A549 (cell line): ENCODE measurements around the gene HNF1A. TPM values are rescaled to one million over a fixed set of nuclear protein-coding genes. Genes with fewer than 3 reads are reported as not detected.
"Not testable (repeated sequence)": the region's sequence is repeated elsewhere in the genome, so short reads cannot be mapped to it uniquely, and the experiment has no call there.

Source experiments
- ATAC-seq, 2 experiments: fragments of 200-7000 bp in 1 of 2; fragments of >200 bp in 1 of 2; cut with Nextera tagmentation in 1 of 2; cut with Tn5 transposase in 1 of 2; 3 replicates each; pipeline versions ENCODE4 v1.8.0 to v1.9.1; 2018 to 2020; ENCODE audit warnings: mild to moderate bottlenecking in 1 of 2, moderate library complexity in 1 of 2
- CTCF ChIA-PET: fragments of 300-600 bp; sonication (Branson Sonifier 250); formaldehyde crosslinking; extraction: SDS; loops from one replicate; lab custom pipeline; 2021; ENCODE audit warnings: antibody characterized with exemption, inconsistent platforms; lab: Yijun Ruan, JAX
- POLR2A ChIA-PET: fragments of 350-600 bp; formaldehyde crosslinking; extraction: SDS; loops from one replicate; lab custom pipeline; 2021; ENCODE audit warnings: antibody characterized with exemption, inconsistent platforms; lab: Yijun Ruan, JAX
- DNase-seq, 2 experiments: peaks; one replicate each; pipeline versions ENCODE4 v3.0.0 to v3.0.0-alpha.2; 2011 to 2016; ENCODE audit warnings: low read depth in 1 of 2, low spot score in 1 of 2
- FAIRE-seq: peaks from 2 replicates; lab custom pipeline; 2011; peaks lifted over from hg19 to GRCh38; lab: Jason Lieb, UNC
- H3K27ac ChIP-seq, 2 experiments: fragments of >200 bp; sonication (Bioruptor Twin); formaldehyde crosslinking; 3 replicates each; pipeline ENCODE4 v1.5.1; 2016 to 2017
- H3K4me1 ChIP-seq: fragments of >200 bp; sonication (Bioruptor Twin); formaldehyde crosslinking; 3 replicates; pipeline ENCODE4 v1.6.1; 2016
- H3K4me2 ChIP-seq: fragments of >200 bp; sonication (Bioruptor Twin); formaldehyde crosslinking; 3 replicates; pipeline ENCODE4 v1.6.1; 2016
- H3K4me3 ChIP-seq: fragments of >200 bp; sonication (Bioruptor Twin); formaldehyde crosslinking; 3 replicates; pipeline ENCODE4 v1.5.1; 2016
- H3K9me3 ChIP-seq: fragments of >200 bp; sonication (Bioruptor Twin); formaldehyde crosslinking; 3 replicates; pipeline ENCODE4 v1.6.1; 2016
- BHLHE40 ChIP-seq: IDR thresholded peaks from 2 replicates; pipeline ENCODE4 v1.6.1; 2012; ENCODE audit warnings: low read depth, low read length, inconsistent platforms
- FOSL2 ChIP-seq, 2 experiments: fragments of 450-650 bp in 1 of 2; fragments of >200 bp in 1 of 2; sonication (Bioruptor Twin) in 1 of 2; formaldehyde crosslinking; IDR thresholded peaks; 2 replicates each; pipeline versions ENCODE4 v1.5.0 to v1.6.1; 2016 to 2020; ENCODE audit warnings: mild to moderate bottlenecking in 1 of 2, moderate library complexity in 1 of 2
- GATA3 ChIP-seq: IDR thresholded peaks from 2 replicates; pipeline ENCODE4 v1.6.1; 2012; ENCODE audit warnings: borderline replicate concordance
- HDAC2 ChIP-seq: fragments of 200-600 bp; sonication (generic); IDR thresholded peaks from 2 replicates; pipeline ENCODE4 v1.6.1; 2016
- HES2 ChIP-seq: fragments of >200 bp; sonication (Bioruptor Twin); formaldehyde crosslinking; IDR thresholded peaks from 2 replicates; pipeline ENCODE4 v1.6.1; 2016
- HOXB13 ChIP-seq: fragments of 250-450 bp; sonication (Bioruptor Pico); IDR thresholded peaks from 2 replicates; pipeline ENCODE4 v1.5.0; 2020; ENCODE audit warnings: low read depth, mild to moderate bottlenecking, moderate library complexity
- KDM1A ChIP-seq: fragments of 200-600 bp; sonication (generic); IDR thresholded peaks from 2 replicates; pipeline ENCODE4 v1.6.1; 2016; ENCODE audit warnings: low read depth, mild to moderate bottlenecking
- KDM5A ChIP-seq: fragments of 200-600 bp; sonication (generic); IDR thresholded peaks from 2 replicates; pipeline ENCODE4 v1.6.1; 2016; ENCODE audit warnings: antibody characterized with exemption, mild to moderate bottlenecking
- NFE2L2 ChIP-seq: fragments of 150-350 bp; conservative IDR thresholded peaks from 2 replicates; pipeline ENCODE4 v1.6.1; 2014; ENCODE audit warnings: low read length
- POLR2A ChIP-seq: IDR thresholded peaks from 2 replicates; pipeline ENCODE4 v1.6.1; 2012; ENCODE audit warnings: mild to moderate bottlenecking, low read length
- RARB ChIP-seq: fragments of 250-450 bp; sonication (Bioruptor Pico); IDR thresholded peaks from 2 replicates; pipeline ENCODE4 v1.8.0; 2021; ENCODE audit warnings: mild to moderate bottlenecking, moderate library complexity
- SMC3 ChIP-seq: fragments of >200 bp; sonication (Bioruptor Twin); formaldehyde crosslinking; IDR thresholded peaks from 3 replicates; pipeline ENCODE4 v1.6.1; 2018; ENCODE audit warnings: inconsistent platforms
- ZC3H11A ChIP-seq: fragments of 450-650 bp; IDR thresholded peaks from 2 replicates; pipeline ENCODE4 v1.6.1; 2014; ENCODE audit warnings: antibody characterized with exemption, mild to moderate bottlenecking
- ZFP36 ChIP-seq: fragments of 450-650 bp; IDR thresholded peaks from 2 replicates; pipeline ENCODE4 v1.6.1; 2014; ENCODE audit warnings: borderline replicate concordance; ENCODE audit not compliant: partially characterized antibody
- WGBS: methylation state at CpG from one replicate; pipeline ENCODE4 v1.1.6; 2017; ENCODE audit errors: missing lambda C conversion rate; 5-methylcytosine and 5-hydroxymethylcytosine counted together
- polyA plus RNA-seq, 4 experiments: library from polyadenylated mRNA; depleted of rRNA in 3 of 4; stranded (reverse); fragments of >200 nt; fragmentation: RNase III in 1 of 4; extraction: RNeasy Plus Mini Kit Qiagen cat#74134 plus additional on column Dnase treatment in 1 of 4; gene quantifications; 2 replicates in 3 of 4; 3 replicates in 1 of 4; pipeline ENCODE4 v1.2.3, GENCODE V29; 2011 to 2017
- TF ChIP-seq, protein P1 (sequence below): fragments of >200 bp; sonication (Bioruptor Twin); formaldehyde crosslinking; IDR thresholded peaks from 3 replicates; pipeline ENCODE4 v1.6.1; 2016

HNF1A gene
- polyA plus RNA-seq, 2 of the 4 experiments (the other 2 are of a cell fraction) = 2.6 to 7.3 TPM

DNA sequence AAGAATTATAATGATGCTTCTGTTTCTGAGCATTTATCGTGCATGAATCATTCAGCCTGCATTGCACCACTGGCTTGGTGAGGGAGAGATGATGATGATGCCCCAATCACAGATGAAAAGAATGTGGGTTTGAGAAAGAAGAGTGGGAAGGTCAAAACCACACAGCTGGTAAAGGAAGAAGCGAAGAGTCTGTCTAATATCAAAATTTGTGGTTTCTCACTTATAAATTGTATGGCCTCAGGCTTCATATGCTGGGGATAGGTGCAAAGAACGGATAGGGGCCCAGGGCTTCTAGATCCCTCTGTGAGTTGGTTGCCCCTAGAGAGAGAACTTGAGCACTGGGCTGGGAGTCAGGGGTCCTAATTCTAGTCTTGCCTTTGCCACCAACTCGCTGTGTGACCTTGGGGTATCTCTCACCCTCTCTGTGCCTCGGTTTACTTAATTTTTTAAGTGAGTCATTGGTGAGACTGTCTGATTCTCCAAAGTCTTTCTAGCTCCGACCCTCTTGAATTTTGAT lies 58.5 kb downstream of the HNF1A start:
- H3K4me3 ChIP-seq = no peak overlapping the region
- H3K4me2 ChIP-seq = no peak overlapping the region
- no peak for FAIRE-seq
- no peak for TF ChIP-seq FOSL2 (IDR thresholded peaks at IDR 0.05)
- TF ChIP-seq FOSL2 (CRISPR knock-in tag; IDR thresholded peaks at IDR 0.05) = peak; percentile 52
- no peak for TF ChIP-seq GATA3
- TF ChIP-seq, all 56 proteins: peak for 1
- no peaks in the 10 kb centered on the region for H3K9me3 ChIP-seq
- ATAC-seq = peak; percentile 6 to 37; a peak in 1 of 6 replicates
- H3K27ac ChIP-seq = no peak overlapping the region; a peak in 1 of 6 replicates
- DNase-seq = peak in 1 of 2 experiments; percentile 41
- ChIA-PET CTCF (interaction anchor here (1.0 to 1.2 kb wide), 2 partner anchors 31 to 74 kb away, joined by 3 to 4 read pairs; no protein-coding TSS in a partner anchor), POLR2A (interaction anchor here (0.7 kb wide), 1 partner anchor 436 kb away, joined by 3 read pairs; no protein-coding TSS in a partner anchor)
- peaks cover 22% of the 10 kb centered on the region for H3K4me1 ChIP-seq
- WGBS = 44% methylated on average over 6 of the region's 6 CpGs

DNA sequence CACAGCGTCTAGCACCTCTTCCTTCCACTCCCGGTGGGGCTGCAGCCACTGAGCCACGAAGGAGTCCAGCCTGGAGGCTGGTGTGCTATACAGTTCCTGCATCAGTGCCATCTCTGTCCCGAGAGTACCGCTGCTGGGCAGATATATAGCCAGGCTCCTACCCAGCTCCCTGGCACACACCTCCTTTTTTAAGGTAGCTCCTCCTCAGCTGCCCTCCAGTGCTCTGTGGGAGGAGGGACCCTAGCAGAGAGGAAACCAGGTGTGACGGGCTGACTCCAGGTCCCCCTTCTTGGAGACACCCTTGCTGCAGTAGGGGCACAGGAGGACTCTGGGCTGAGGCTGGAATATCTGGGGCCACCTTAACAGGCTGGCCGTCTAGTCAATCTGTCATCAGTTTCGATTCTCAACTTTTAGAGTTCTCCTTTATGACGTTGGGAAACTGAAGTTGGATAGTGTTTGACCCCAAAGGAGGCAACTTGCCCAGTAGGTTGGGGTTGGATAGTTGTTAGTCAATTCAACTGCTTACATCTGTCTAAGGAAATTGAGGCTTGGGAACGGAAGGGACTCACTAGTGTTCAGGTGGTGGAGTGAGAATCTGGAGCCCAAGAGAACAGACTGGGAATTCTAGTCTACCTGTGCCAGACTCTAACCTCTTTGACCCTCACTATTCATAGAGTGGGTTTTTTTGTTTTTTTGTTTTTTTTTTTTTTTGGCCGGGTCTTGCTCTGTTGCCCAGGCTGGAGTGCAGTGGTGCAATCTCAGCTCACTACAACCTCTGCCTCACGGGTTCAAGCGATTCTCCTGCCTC lies 60.7 kb downstream of the HNF1A start, which contains the start of gene OASL:
OASL (minus strand) TSS at position 386 of the 808 bp plus-strand sequence; CDS start at position 111, 275 bp downstream.
- H3K4me1 ChIP-seq = peaks cover 15% of the 10 kb centered on the region
- 11% methylated on average over 13 of the region's 13 CpGs for WGBS
- ATAC-seq = peak; percentile 85 to 90

GRCh38 chr12:121043067-121043466 lies 64.7 kb downstream of the HNF1A start:
- POLR2A ChIA-PET = no interaction called here
- H3K4me2 ChIP-seq = no peak overlapping the region
- H3K4me3 ChIP-seq = no peak overlapping the region
- CTCF ChIA-PET = interaction anchor here (0.6 kb wide), 2 partner anchors 67 kb away, joined by 3 to 4 read pairs; no protein-coding TSS in a partner anchor
- 35% methylated on average over 4 of the region's 4 CpGs for WGBS
- ATAC-seq (no peak), DNase-seq (no peak), FAIRE-seq (no peak)
- no peaks in the 10 kb centered on the region for H3K9me3 ChIP-seq
- TF ChIP-seq HOXB13 = no peak
- 0 out of 2 replicates have a peak, but pooled peaks have one; percentile 6 for TF ChIP-seq NFE2L2
- no peaks in the 10 kb centered on the region for H3K4me1 ChIP-seq
- no peak overlapping the region for H3K27ac ChIP-seq

More for the DNA sequence above, 60.7 kb downstream of the HNF1A start, which contains the start of gene OASL:
- Histone ChIP-seq H3K4me3 (peak within 1 kb of the TSS; percentile 50), H3K27ac (peak within 1 kb of the TSS; percentile 34 to 79), H3K9me3 (no peaks in the 10 kb centered on the region), H3K4me2 (peak within 1 kb of the TSS; percentile 98)
- CTCF ChIA-PET = interaction anchor here (1.0 to 1.2 kb wide), 2 partner anchors 12 to 67 kb away, joined by 3 read pairs; no protein-coding TSS in a partner anchor
- POLR2A ChIA-PET = no interaction called here
- TF ChIP-seq KDM1A (no peak), ZC3H11A (no peak), HDAC2 (no peak), HOXB13 (no peak), KDM5A (no peak), SMC3 (no peak), BHLHE40 (no peak), ZFP36 (no peak)
- FAIRE-seq (no peak), DNase-seq (peak in 1 of 2 experiments; percentile 55)

GRCh38 chr12:121047400-121047799 lies 69.1 kb downstream of the HNF1A start:
- CTCF ChIA-PET = interaction anchor here (0.6 to 3.7 kb wide), 2 partner anchors 12 to 31 kb away, joined by 3 to 24 read pairs; no protein-coding TSS in a partner anchor
- DNase-seq, POLR2A ChIA-PET, H3K4me1 ChIP-seq, H3K27ac ChIP-seq, H3K4me3 ChIP-seq, FAIRE-seq, H3K9me3 ChIP-seq, ATAC-seq, H3K4me2 ChIP-seq: not testable (repeated sequence)
- 75% methylated on average over 12 of the region's 12 CpGs for WGBS

- FAIRE-seq (no peak), DNase-seq (no peak), ATAC-seq (no peak)
- H3K4me2 ChIP-seq = no peak overlapping the region
- no peak overlapping the region for H3K4me3 ChIP-seq
- CTCF ChIA-PET = interaction anchor here (0.6 to 3.7 kb wide), 2 partner anchors 11 to 18 kb away, joined by 4 to 24 read pairs; no protein-coding TSS in a partner anchor
- H3K27ac ChIP-seq = no peak overlapping the region
- H3K4me1 ChIP-seq = no peaks in the 10 kb centered on the region
- 73% methylated on average over 7 of the region's 7 CpGs for WGBS
- POLR2A ChIA-PET = no interaction called here
- TF ChIP-seq, protein P1, sequence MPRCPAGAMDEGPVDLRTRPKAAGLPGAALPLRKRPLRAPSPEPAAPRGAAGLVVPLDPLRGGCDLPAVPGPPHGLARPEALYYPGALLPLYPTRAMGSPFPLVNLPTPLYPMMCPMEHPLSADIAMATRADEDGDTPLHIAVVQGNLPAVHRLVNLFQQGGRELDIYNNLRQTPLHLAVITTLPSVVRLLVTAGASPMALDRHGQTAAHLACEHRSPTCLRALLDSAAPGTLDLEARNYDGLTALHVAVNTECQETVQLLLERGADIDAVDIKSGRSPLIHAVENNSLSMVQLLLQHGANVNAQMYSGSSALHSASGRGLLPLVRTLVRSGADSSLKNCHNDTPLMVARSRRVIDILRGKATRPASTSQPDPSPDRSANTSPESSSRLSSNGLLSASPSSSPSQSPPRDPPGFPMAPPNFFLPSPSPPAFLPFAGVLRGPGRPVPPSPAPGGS = no peak
- TF ChIP-seq POLR2A (no peak), HES2 (no peak), RARB (CRISPR knock-in tag) (no peak)
- no peaks in the 10 kb centered on the region for H3K9me3 ChIP-seq
Measured at GRCh38 chr12:121048442-121048841, 70.1 kb downstream of the HNF1A start.
